ENCODE results near the gene DMWD. TPM values are rescaled to one million over a fixed set of nuclear protein-coding genes. Genes with fewer than 3 reads are reported as not detected.
A peak's percentile ranks its signal among the peaks of the same experiment; 100 is the strongest.

Gene DMWD
- total RNA-seq, 5 donors from 2014 or later (not counting 1 experiment from before 2014, with no cell fraction given): 28.4 to 53.3 (median 44.6) TPM

- POLR2A ChIA-PET: no interaction called here
- peaks cover 8 to 17% of the 10 kb centered on the region in 2 donors for H3K27me3 Mint-ChIP-seq
- no peaks in the 10 kb centered on the region for H3K9me3 ChIP-seq
- DNase-seq (no peak), ATAC-seq (replicated peaks in 1 of 4) (no peak)
- peaks cover 18 to 29% (median 20%) of the 10 kb centered on the region in 3 donors for H3K4me1 Mint-ChIP-seq
- peaks cover 0 to 43% of the 10 kb centered on the region in 2 experiments for H3K27me3 ChIP-seq (replicated peaks in 1 of 2; ENCODE audit: control insufficient read depth in 2 of 2, extremely low read depth in 1 of 2, insufficient read depth in 2 of 2, low read length in 1 of 2)
- peaks cover 15% of the 10 kb centered on the region for H3K36me3 Mint-ChIP-seq
- H3K4me1 ChIP-seq (ENCODE audit: control insufficient read depth in 1 of 2, extremely low read depth in 1 of 2, insufficient read depth in 2 of 2, low read length in 2 of 2): peaks cover 2 to 30% of the 10 kb centered on the region in 2 experiments
- no peak overlapping the region for H3K4me3 Mint-ChIP-seq
- H3K4me3 ChIP-seq (ENCODE audit: control insufficient read depth in 1 of 2, extremely low read depth in 1 of 2, low read length in 1 of 2): no peak overlapping the region
- H3K27ac Mint-ChIP-seq: no peak overlapping the region
- 91% methylated on average over 8 of the region's 9 CpGs for WGBS (ENCODE audit: insufficient coverage)
- H3K27ac ChIP-seq (ENCODE audit: low read length): no peak overlapping the region
- CTCF ChIA-PET: no interaction called here
- peaks cover 6 to 9% of the 10 kb centered on the region in 2 donors for H3K36me3 ChIP-seq (ENCODE audit: control insufficient read depth in 2 of 2, extremely low read depth in 1 of 2, insufficient read depth in 1 of 2, low read length in 1 of 2)
- H3K9me3 Mint-ChIP-seq: no peaks in the 10 kb centered on the region
These were observed 17.9 kb downstream of the DMWD start for GRCh38 chr19:45774765-45775164.

- H3K36me3 ChIP-seq (ENCODE audit: control insufficient read depth in 2 of 2, extremely low read depth in 1 of 2, insufficient read depth in 1 of 2, low read length in 1 of 2): peaks cover 6 to 9% of the 10 kb centered on the region in 2 donors
- Mint-ChIP-seq H3K36me3 (peaks cover 11% of the 10 kb centered on the region), H3K9me3 (no peaks in the 10 kb centered on the region), H3K27ac (no peak overlapping the region), H3K4me3 (no peak overlapping the region), H3K27me3 (peaks cover 0 to 7% of the 10 kb centered on the region in 2 donors), H3K4me1 (peaks cover 10 to 21% (median 11%) of the 10 kb centered on the region in 3 donors)
- ChIA-PET POLR2A (interaction anchor here in 1 of 2 donors (0.6 kb wide), 2 partner anchors 12 to 42 kb away, joined by 4 to 6 read pairs; no protein-coding TSS in a partner anchor), CTCF (interaction anchor here (0.6 to 1.0 kb wide), 3 partner anchors 25 to 92 kb away, joined by 3 to 9 read pairs (median 4); no protein-coding TSS in a partner anchor)
- peaks cover 2 to 26% of the 10 kb centered on the region in 2 experiments for H3K4me1 ChIP-seq (ENCODE audit: control insufficient read depth in 1 of 2, extremely low read depth in 1 of 2, insufficient read depth in 2 of 2, low read length in 2 of 2)
- H3K4me3 ChIP-seq (ENCODE audit: control insufficient read depth in 1 of 2, extremely low read depth in 1 of 2, low read length in 1 of 2): no peak overlapping the region
- H3K9me3 ChIP-seq: no peaks in the 10 kb centered on the region
- DNase-seq: no peak
- H3K27me3 ChIP-seq (replicated peaks in 1 of 2; ENCODE audit: control insufficient read depth in 2 of 2, extremely low read depth in 1 of 2, insufficient read depth in 2 of 2, low read length in 1 of 2): peaks cover 0 to 32% of the 10 kb centered on the region in 2 experiments
- ATAC-seq (replicated peaks in 1 of 4): no peak
- no CpG with 5 or more reads among the region's 2 CpGs for WGBS (ENCODE audit: insufficient coverage)
- H3K27ac ChIP-seq (ENCODE audit: low read length): no peak overlapping the region
These were observed 19.3 kb downstream of the DMWD start for GRCh38 chr19:45773384-45773783.

- POLR2A ChIA-PET: interaction anchor here in 1 of 2 donors (0.6 kb wide), 2 partner anchors 12 to 285 kb away, joined by 4 to 6 read pairs; no protein-coding TSS in a partner anchor
- H3K36me3 Mint-ChIP-seq: peaks cover 10% of the 10 kb centered on the region
- CTCF ChIA-PET: interaction anchor here (0.5 to 1.0 kb wide), 4 partner anchors 26 to 286 kb away, joined by 3 to 7 read pairs (median 4); no protein-coding TSS in a partner anchor
These were observed 19.7 kb downstream of the DMWD start for GRCh38 chr19:45772912-45773311.

GRCh38 chr19:45772130-45772840, 20.4 kb downstream of the DMWD start:
- Mint-ChIP-seq H3K27me3 (peaks cover 0 to 8% of the 10 kb centered on the region in 2 donors), H3K4me1 (peaks cover 9 to 21% (median 10%) of the 10 kb centered on the region in 3 donors), H3K27ac (peak overlapping the region in 1 of 2 donors; percentile 2), H3K9me3 (no peaks in the 10 kb centered on the region), H3K36me3 (peaks cover 7% of the 10 kb centered on the region), H3K4me3 (no peak overlapping the region)
- Histone ChIP-seq H3K27ac (ENCODE audit: low read length) (no peak overlapping the region), H3K27me3 (replicated peaks in 1 of 2; ENCODE audit: control insufficient read depth in 2 of 2, extremely low read depth in 1 of 2, insufficient read depth in 2 of 2, low read length in 1 of 2) (peaks cover 0 to 30% of the 10 kb centered on the region in 2 experiments), H3K36me3 (ENCODE audit: control insufficient read depth in 2 of 2, extremely low read depth in 1 of 2, insufficient read depth in 1 of 2, low read length in 1 of 2) (peaks cover 5 to 7% of the 10 kb centered on the region in 2 donors), H3K4me1 (ENCODE audit: control insufficient read depth in 1 of 2, extremely low read depth in 1 of 2, insufficient read depth in 2 of 2, low read length in 2 of 2) (peaks cover 2 to 34% of the 10 kb centered on the region in 2 experiments), H3K4me3 (ENCODE audit: control insufficient read depth in 1 of 2, extremely low read depth in 1 of 2, low read length in 1 of 2) (no peak overlapping the region), H3K9me3 (no peaks in the 10 kb centered on the region)
- DNase-seq: no peak
- no peak for ATAC-seq (replicated peaks in 1 of 4)
- POLR2A ChIA-PET: interaction anchor here in 1 of 2 donors (0.6 kb wide), 2 partner anchors 11 to 284 kb away, joined by 4 to 6 read pairs; no protein-coding TSS in a partner anchor
- 75% methylated on average over 10 of the region's 14 CpGs for WGBS (ENCODE audit: insufficient coverage)
- CTCF ChIA-PET: interaction anchor here in 1 of 2 donors (0.5 to 1.0 kb wide), 2 partner anchors 45 to 286 kb away, joined by 3 to 7 read pairs; no protein-coding TSS in a partner anchor

More at GRCh38 chr19:45772912-45773311, 19.7 kb downstream of the DMWD start:
- Histone ChIP-seq H3K27ac (ENCODE audit: low read length) (no peak overlapping the region), H3K4me1 (ENCODE audit: control insufficient read depth in 1 of 2, extremely low read depth in 1 of 2, insufficient read depth in 2 of 2, low read length in 2 of 2) (peaks cover 2 to 28% of the 10 kb centered on the region in 2 experiments), H3K9me3 (no peaks in the 10 kb centered on the region), H3K27me3 (replicated peaks in 1 of 2; ENCODE audit: control insufficient read depth in 2 of 2, extremely low read depth in 1 of 2, insufficient read depth in 2 of 2, low read length in 1 of 2) (peaks cover 0 to 30% of the 10 kb centered on the region in 2 experiments), H3K4me3 (ENCODE audit: control insufficient read depth in 1 of 2, extremely low read depth in 1 of 2, low read length in 1 of 2) (no peak overlapping the region), H3K36me3 (ENCODE audit: control insufficient read depth in 2 of 2, extremely low read depth in 1 of 2, insufficient read depth in 1 of 2, low read length in 1 of 2) (peaks cover 6 to 9% of the 10 kb centered on the region in 2 donors)
- WGBS (ENCODE audit: insufficient coverage): 94% methylated on average over 2 of the region's 3 CpGs
- peaks cover 0 to 5% of the 10 kb centered on the region in 2 donors for H3K27me3 Mint-ChIP-seq
- no peak for ATAC-seq (replicated peaks in 1 of 4)
- DNase-seq: no peak
- H3K4me1 Mint-ChIP-seq: peaks cover 9 to 21% (median 10%) of the 10 kb centered on the region in 3 donors
- no peak overlapping the region for H3K27ac Mint-ChIP-seq
- no peak overlapping the region for H3K4me3 Mint-ChIP-seq
- no peaks in the 10 kb centered on the region for H3K9me3 Mint-ChIP-seq

GRCh38 chr19:45771311-45771933, 21.2 kb downstream of the DMWD start:
- Mint-ChIP-seq H3K4me1 (peaks cover 9 to 20% (median 11%) of the 10 kb centered on the region in 3 donors), H3K36me3 (no peaks in the 10 kb centered on the region), H3K4me3 (peak overlapping the region; percentile 35 to 90 (median 41)), H3K27ac (peak overlapping the region in 1 of 2 donors; percentile 3), H3K27me3 (peaks cover 0 to 9% of the 10 kb centered on the region in 2 donors), H3K9me3 (no peaks in the 10 kb centered on the region)
- ChIA-PET CTCF (interaction anchor here (0.6 to 3.1 kb wide), 2 partner anchors 11 to 28 kb away, joined by 4 to 61 read pairs; partner anchors contain the start of gene DMPK (in 1 of the 2)), POLR2A (no interaction called here)
- no peak for ATAC-seq (replicated peaks in 1 of 4)
- Histone ChIP-seq H3K9me3 (no peaks in the 10 kb centered on the region), H3K27ac (ENCODE audit: low read length) (no peak overlapping the region), H3K27me3 (replicated peaks in 1 of 2; ENCODE audit: control insufficient read depth in 2 of 2, extremely low read depth in 1 of 2, insufficient read depth in 2 of 2, low read length in 1 of 2) (peaks cover 0 to 30% of the 10 kb centered on the region in 2 experiments), H3K4me3 (ENCODE audit: control insufficient read depth in 1 of 2, extremely low read depth in 1 of 2, low read length in 1 of 2) (no peak overlapping the region), H3K4me1 (ENCODE audit: control insufficient read depth in 1 of 2, extremely low read depth in 1 of 2, insufficient read depth in 2 of 2, low read length in 2 of 2) (peaks cover 2 to 35% of the 10 kb centered on the region in 2 experiments), H3K36me3 (ENCODE audit: control insufficient read depth in 2 of 2, extremely low read depth in 1 of 2, insufficient read depth in 1 of 2, low read length in 1 of 2) (no peaks in the 10 kb centered on the region)
- WGBS (ENCODE audit: insufficient coverage): 93% methylated on average over 36 of the region's 46 CpGs
- DNase-seq: no peak

Data from T-cell (primary cell).